ENCODE results near the gene NAIF1. TPM values are rescaled to one million over a fixed set of nuclear protein-coding genes. Genes with fewer than 3 reads are reported as not detected.

Gene NAIF1
- total RNA-seq, 1 experiment from 2014 or later = 14.6 TPM

DNA sequence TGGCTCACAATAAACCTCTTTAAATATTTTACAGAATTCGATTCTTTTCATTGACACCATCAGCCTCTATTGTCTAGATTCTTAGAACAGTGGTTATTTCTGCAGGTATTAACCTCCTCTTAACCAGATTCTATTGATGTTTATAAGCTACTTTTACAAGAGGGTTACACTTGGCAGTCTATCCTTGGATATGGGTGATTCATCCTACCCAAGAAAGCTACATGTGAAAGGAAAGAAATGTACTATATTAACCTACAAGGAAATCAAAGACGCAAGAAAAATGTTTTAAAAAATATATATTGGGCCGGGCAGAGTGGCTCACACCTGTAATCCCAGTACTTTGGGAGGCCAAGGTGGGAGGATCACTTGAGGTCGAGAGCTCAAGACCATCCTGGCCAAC lies 17.6 kb upstream of the NAIF1 start:
- Histone ChIP-seq H3K36me3 (ENCODE audit: control insufficient read depth, insufficient read depth, low read length) (no peaks in the 10 kb centered on the region), H3K4me1 (ENCODE audit: control insufficient read depth, insufficient read depth, low read length) (peaks cover 21% of the 10 kb centered on the region), H3K27ac (ENCODE audit: low read length) (no peak overlapping the region), H3K27me3 (ENCODE audit: control insufficient read depth, insufficient read depth, low read length) (no peaks in the 10 kb centered on the region), H3K4me3 (ENCODE audit: low read depth in 2 of 2, low read length in 2 of 2) (no peak overlapping the region), H3K9me3 (ENCODE audit: control insufficient read depth, insufficient read depth, low read depth, low read length) (no peaks in the 10 kb centered on the region)
- TF ChIP-seq SIN3A (IDR thresholded peaks at IDR 0.05; ENCODE audit: borderline replicate concordance, insufficient read depth, low read depth, low read length) (no peak), POLR2AphosphoS5 (IDR thresholded peaks at IDR 0.05; ENCODE audit: low read depth, low read length) (no peak), TCF7L2 (IDR thresholded peaks at IDR 0.05; ENCODE audit: low read depth, low read length) (no peak)
- TF ChIP-seq, protein P1, sequence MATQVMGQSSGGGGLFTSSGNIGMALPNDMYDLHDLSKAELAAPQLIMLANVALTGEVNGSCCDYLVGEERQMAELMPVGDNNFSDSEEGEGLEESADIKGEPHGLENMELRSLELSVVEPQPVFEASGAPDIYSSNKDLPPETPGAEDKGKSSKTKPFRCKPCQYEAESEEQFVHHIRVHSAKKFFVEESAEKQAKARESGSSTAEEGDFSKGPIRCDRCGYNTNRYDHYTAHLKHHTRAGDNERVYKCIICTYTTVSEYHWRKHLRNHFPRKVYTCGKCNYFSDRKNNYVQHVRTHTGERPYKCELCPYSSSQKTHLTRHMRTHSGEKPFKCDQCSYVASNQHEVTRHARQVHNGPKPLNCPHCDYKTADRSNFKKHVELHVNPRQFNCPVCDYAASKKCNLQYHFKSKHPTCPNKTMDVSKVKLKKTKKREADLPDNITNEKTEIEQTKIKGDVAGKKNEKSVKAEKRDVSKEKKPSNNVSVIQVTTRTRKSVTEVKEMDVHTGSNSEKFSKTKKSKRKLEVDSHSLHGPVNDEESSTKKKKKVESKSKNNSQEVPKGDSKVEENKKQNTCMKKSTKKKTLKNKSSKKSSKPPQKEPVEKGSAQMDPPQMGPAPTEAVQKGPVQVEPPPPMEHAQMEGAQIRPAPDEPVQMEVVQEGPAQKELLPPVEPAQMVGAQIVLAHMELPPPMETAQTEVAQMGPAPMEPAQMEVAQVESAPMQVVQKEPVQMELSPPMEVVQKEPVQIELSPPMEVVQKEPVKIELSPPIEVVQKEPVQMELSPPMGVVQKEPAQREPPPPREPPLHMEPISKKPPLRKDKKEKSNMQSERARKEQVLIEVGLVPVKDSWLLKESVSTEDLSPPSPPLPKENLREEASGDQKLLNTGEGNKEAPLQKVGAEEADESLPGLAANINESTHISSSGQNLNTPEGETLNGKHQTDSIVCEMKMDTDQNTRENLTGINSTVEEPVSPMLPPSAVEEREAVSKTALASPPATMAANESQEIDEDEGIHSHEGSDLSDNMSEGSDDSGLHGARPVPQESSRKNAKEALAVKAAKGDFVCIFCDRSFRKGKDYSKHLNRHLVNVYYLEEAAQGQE (IDR thresholded peaks at IDR 0.05; ENCODE audit: insufficient read depth in 1 of 2, low read depth in 2 of 2, low read length in 1 of 2) = no peak
- TF ChIP-seq, protein P2, sequence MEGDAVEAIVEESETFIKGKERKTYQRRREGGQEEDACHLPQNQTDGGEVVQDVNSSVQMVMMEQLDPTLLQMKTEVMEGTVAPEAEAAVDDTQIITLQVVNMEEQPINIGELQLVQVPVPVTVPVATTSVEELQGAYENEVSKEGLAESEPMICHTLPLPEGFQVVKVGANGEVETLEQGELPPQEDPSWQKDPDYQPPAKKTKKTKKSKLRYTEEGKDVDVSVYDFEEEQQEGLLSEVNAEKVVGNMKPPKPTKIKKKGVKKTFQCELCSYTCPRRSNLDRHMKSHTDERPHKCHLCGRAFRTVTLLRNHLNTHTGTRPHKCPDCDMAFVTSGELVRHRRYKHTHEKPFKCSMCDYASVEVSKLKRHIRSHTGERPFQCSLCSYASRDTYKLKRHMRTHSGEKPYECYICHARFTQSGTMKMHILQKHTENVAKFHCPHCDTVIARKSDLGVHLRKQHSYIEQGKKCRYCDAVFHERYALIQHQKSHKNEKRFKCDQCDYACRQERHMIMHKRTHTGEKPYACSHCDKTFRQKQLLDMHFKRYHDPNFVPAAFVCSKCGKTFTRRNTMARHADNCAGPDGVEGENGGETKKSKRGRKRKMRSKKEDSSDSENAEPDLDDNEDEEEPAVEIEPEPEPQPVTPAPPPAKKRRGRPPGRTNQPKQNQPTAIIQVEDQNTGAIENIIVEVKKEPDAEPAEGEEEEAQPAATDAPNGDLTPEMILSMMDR (IDR thresholded peaks at IDR 0.05) = no peak
- ChIA-PET CTCF (interaction anchor here (0.7 kb wide), 2 partner anchors 25 to 703 kb away, joined by 3 to 4 read pairs; no protein-coding TSS in a partner anchor), POLR2A (no interaction called here)
- DNase-seq (ENCODE audit: low read depth, low spot score) (no peak), ATAC-seq (no peak)
- intact Hi-C loops (cut with micrococcal nuclease; ENCODE audit: unreplicated experiment) = no loop called here
- in situ Hi-C loops (cut with HindIII; ENCODE audit: low pct_unique_long_range_greater_than_20kb, low sequenced_read_pairs) = loop anchor here (25.0 kb wide), 1 partner anchor 147 kb away; the partner anchor contains the start of genes DPM2 and PIP5KL1
- BruUV-seq (replicated peaks) = no TSS peak

DNA sequence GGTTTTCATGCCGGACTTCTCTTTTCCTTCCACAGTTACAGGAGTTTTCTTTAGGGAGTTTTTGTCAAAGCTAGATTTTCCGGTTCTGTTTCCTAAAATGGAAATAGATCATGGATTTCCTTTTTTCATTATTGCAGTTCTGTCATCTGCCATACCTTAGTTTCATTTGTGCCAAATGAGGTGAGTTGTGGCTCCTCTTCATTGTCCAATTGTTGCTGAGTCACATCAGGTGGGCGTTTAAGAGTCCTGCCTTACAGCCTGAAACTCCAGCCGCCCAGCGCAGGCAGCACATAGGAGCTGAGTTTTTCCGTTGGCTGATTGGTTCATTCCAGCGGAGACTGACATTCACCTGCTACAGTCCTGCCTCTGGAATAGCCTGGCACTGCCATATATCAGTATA lies 15.0 kb upstream of the NAIF1 start:
- no TSS peak for BruUV-seq (replicated peaks)
- Histone ChIP-seq H3K27ac (ENCODE audit: low read length) (peak overlapping the region; percentile 68), H3K27me3 (ENCODE audit: control insufficient read depth, insufficient read depth, low read length) (no peaks in the 10 kb centered on the region), H3K36me3 (ENCODE audit: control insufficient read depth, insufficient read depth, low read length) (no peaks in the 10 kb centered on the region), H3K4me3 (ENCODE audit: low read depth in 2 of 2, low read length in 2 of 2) (no peak overlapping the region), H3K4me1 (ENCODE audit: control insufficient read depth, insufficient read depth, low read length) (peaks cover 40% of the 10 kb centered on the region), H3K9me3 (ENCODE audit: control insufficient read depth, insufficient read depth, low read depth, low read length) (no peaks in the 10 kb centered on the region)
- intact Hi-C loops (cut with micrococcal nuclease; ENCODE audit: unreplicated experiment) (no loop called here), in situ Hi-C loops (cut with HindIII; ENCODE audit: low pct_unique_long_range_greater_than_20kb, low sequenced_read_pairs) (loop anchor here (25.0 kb wide), 1 partner anchor 145 kb away; the partner anchor contains the start of genes DPM2 and PIP5KL1)
- ChIA-PET POLR2A (no interaction called here), CTCF (no interaction called here)
- TF ChIP-seq SIN3A (IDR thresholded peaks at IDR 0.05; ENCODE audit: borderline replicate concordance, insufficient read depth, low read depth, low read length) (no peak), TCF7L2 (IDR thresholded peaks at IDR 0.05; ENCODE audit: low read depth, low read length) (no peak), POLR2AphosphoS5 (IDR thresholded peaks at IDR 0.05; ENCODE audit: low read depth, low read length) (no peak)
- TF ChIP-seq, protein P1 (IDR thresholded peaks at IDR 0.05; ENCODE audit: insufficient read depth in 1 of 2, low read depth in 2 of 2, low read length in 1 of 2) = no peak
- TF ChIP-seq, protein P2 (IDR thresholded peaks at IDR 0.05) = no peak
- ATAC-seq (no peak), DNase-seq (ENCODE audit: low read depth, low spot score) (no peak)
